Peyer's patch (tissue), 4 donors: ENCODE measurements around the gene PLEKHS1.

Source experiments
- CTCF ChIP-seq, 6 experiments: fragments of 450-650 bp in 4 of 6; fragments of 200-600 bp in 2 of 6; sonication (generic) in 1 of 6; IDR thresholded peaks; one replicate each; pipeline ENCODE4 v1.5.1; 2017 to 2019; ENCODE audit warnings: antibody characterized with exemption in 6 of 6, mild to moderate bottlenecking in 3 of 6, moderate library complexity in 1 of 6
- POLR2A ChIP-seq, 2 donors: fragments of 450-650 bp; IDR thresholded peaks; one replicate each; pipeline ENCODE4 v1.5.1; 2017; ENCODE audit warnings: antibody characterized with exemption in 2 of 2, mild to moderate bottlenecking in 2 of 2, moderate library complexity in 2 of 2

GRCh38 chr10:113712024-113712423, 39.5 kb upstream of the PLEKHS1 start:
- no peak for TF ChIP-seq CTCF (IDR thresholded peaks at IDR 0.05)
- TF ChIP-seq POLR2A (IDR thresholded peaks at IDR 0.05) = no peak
